GM21717 (cell line): ENCODE data around the gene SUPT16H.
"Not testable (repeated sequence)": the region's sequence is repeated elsewhere in the genome, so short reads cannot be mapped to it uniquely, and the experiment has no call there.

Source experiments
- ATAC-seq: cut with Tn5 transposase; IDR thresholded peaks from one replicate; pipeline ENCODE4 v1.9.1; 2021; ENCODE audit warnings: mild to moderate bottlenecking, moderate library complexity; ENCODE audit not compliant: unreplicated experiment

Gene SUPT16H

GRCh38 chr14:21383848-21384493, at the start of gene SUPT16H:
SUPT16H (minus strand) TSS chr14:21384019; CDS start chr14:21383927, 92 bp downstream.
- ATAC-seq, result peak; percentile 79

GRCh38 chr14:21431126-21431525, 47.3 kb upstream of the SUPT16H start:
- ATAC-seq, result no peak

- no peak for ATAC-seq
Observed at GRCh38 chr14:21428930-21429329, 45.1 kb upstream of the SUPT16H start.

- ATAC-seq, result no peak
Observed at GRCh38 chr14:21426692-21427091, 42.9 kb upstream of the SUPT16H start.

GRCh38 chr14:21419528-21419927, 35.7 kb upstream of the SUPT16H start:
- ATAC-seq, result no peak

GRCh38 chr14:21415329-21415728, 31.5 kb upstream of the SUPT16H start:
- ATAC-seq, result no peak

GRCh38 chr14:21414137-21414631, 30.4 kb upstream of the SUPT16H start:
- ATAC-seq, result no peak

GRCh38 chr14:21408147-21408546, 24.3 kb upstream of the SUPT16H start:
- ATAC-seq, result no peak

GRCh38 chr14:21406213-21406612, 22.4 kb upstream of the SUPT16H start:
- no peak for ATAC-seq

GRCh38 chr14:21405097-21405496, 21.3 kb upstream of the SUPT16H start:
- no peak for ATAC-seq

GRCh38 chr14:21399311-21399870, 15.6 kb upstream of the SUPT16H start:
- no peak for ATAC-seq

GRCh38 chr14:21398901-21399300, 15.1 kb upstream of the SUPT16H start:
- ATAC-seq, result no peak

- ATAC-seq, result no peak
Observed at GRCh38 chr14:21395450-21395849, 11.6 kb upstream of the SUPT16H start.

GRCh38 chr14:21385188-21385904, 1.5 kb upstream of the SUPT16H start:
- ATAC-seq, result no peak

- ATAC-seq, result peak; percentile 30
Observed at GRCh38 chr14:21384494-21384851, 654 bp upstream of the SUPT16H start.

GRCh38 chr14:21382886-21383847, 652 bp downstream of the SUPT16H start:
- ATAC-seq, result peak; percentile 38

- ATAC-seq, result no peak
Observed at GRCh38 chr14:21382095-21382494, 1.7 kb downstream of the SUPT16H start.

- no peak for ATAC-seq
Observed at GRCh38 chr14:21379338-21379737, 4.5 kb downstream of the SUPT16H start.

GRCh38 chr14:21373980-21374379, 9.8 kb downstream of the SUPT16H start:
- ATAC-seq, result no peak

- not testable (repeated sequence) for ATAC-seq
Observed at GRCh38 chr14:21372814-21373213, 11.0 kb downstream of the SUPT16H start.
